ENCODE measurements around the gene ARRDC2. TPM values are rescaled to one million over a fixed set of nuclear protein-coding genes. Genes with fewer than 3 reads are reported as not detected.

ARRDC2 gene
- total and polyA plus RNA-seq, 9 of the 15 experiments (the other 6 are each of a cell fraction or from before 2014, with no cell fraction given): 1.9 to 27.4 (median 15.2) TPM

GRCh38 chr19:18007044-18007916 lies 690 bp upstream of the ARRDC2 start (continued):
- TF ChIP-seq NONO (IDR thresholded peaks at IDR 0.05; ENCODE audit: low read depth in 2 of 2, low read length in 1 of 2) (0 out of 4 replicates have a peak, but pooled peaks of 1 of the 2 experiments have one; percentile 13), ZBTB33 (CRISPR knock-in tag; IDR thresholded peaks at IDR 0.05) (peak; percentile 90), RBFOX2 (IDR thresholded peaks at IDR 0.05; ENCODE audit: low read depth, low read length) (peak; percentile 58), E2F6 (IDR thresholded peaks at IDR 0.05; ENCODE audit: borderline replicate concordance in 1 of 2, extremely low read depth in 1 of 2, insufficient read depth in 1 of 2, insufficient read length in 1 of 2, low read depth in 1 of 2, low read length in 1 of 2, poor library complexity in 1 of 2, severe bottlenecking in 1 of 2) (peak; percentile 21 to 47), TCFL5 (CRISPR knock-in tag; conservative IDR thresholded peaks at IDR 0.05) (no peak), YY1 (IDR thresholded peaks at IDR 0.05; ENCODE audit: borderline replicate concordance in 1 of 3, control insufficient read depth in 1 of 3, extremely low read depth in 1 of 3, insufficient read depth in 3 of 3, insufficient read length in 1 of 3, insufficient replicate concordance in 2 of 3, low read depth in 1 of 3, low read length in 2 of 3) (peak in 1 of 3 experiments; percentile 58), NEUROD1 (IDR thresholded peaks at IDR 0.05; ENCODE audit: borderline replicate concordance, low read depth, low read length, partially characterized antibody) (peak; percentile 37), ZNF431 (CRISPR knock-in tag; IDR thresholded peaks at IDR 0.05) (0 out of 2 replicates have a peak, but pooled peaks have one; percentile 44), JUN (IDR thresholded peaks at IDR 0.05; ENCODE audit: borderline replicate concordance, low read depth, low read length) (0 out of 2 replicates have a peak, but pooled peaks have one; percentile 51), JUN (CRISPR knock-in tag; IDR thresholded peaks at IDR 0.05; ENCODE audit: borderline replicate concordance) (no peak), ZNF592 (IDR thresholded peaks at IDR 0.05) (peak; percentile 56; the same call in 1 of the 2 replicates), ZFP36 (IDR thresholded peaks at IDR 0.05; ENCODE audit: low read depth, low read length, partially characterized antibody) (peak; percentile 14), HMGN3 (IDR thresholded peaks at IDR 0.05; ENCODE audit: borderline replicate concordance, extremely low read depth, insufficient read length, low read depth, low read length) (peak; percentile 72), MXI1 (IDR thresholded peaks at IDR 0.05; ENCODE audit: low read depth, low read length) (0 out of 2 replicates have a peak, but pooled peaks have one; percentile 53)
